GM21447 (cell line): Measurements from ENCODE around the gene FAM185A.
A peak's percentile ranks its signal among the peaks of the same experiment; 100 is the strongest.
"Not testable (repeated sequence)": the region's sequence is repeated elsewhere in the genome, so short reads cannot be mapped to it uniquely, and the experiment has no call there.

ENCODE experiments used
- ATAC-seq: cut with Tn5 transposase; IDR thresholded peaks from one replicate; pipeline ENCODE4 v1.9.1; 2021; ENCODE audit not compliant: unreplicated experiment

Gene FAM185A

GRCh38 chr7:102828286-102828685, 79.5 kb downstream of the FAM185A start:
- ATAC-seq, result no peak

- no peak for ATAC-seq
Measured at GRCh38 chr7:102829075-102829474, 80.3 kb downstream of the FAM185A start.

- ATAC-seq, result no peak
Measured at GRCh38 chr7:102830197-102830596, 81.4 kb downstream of the FAM185A start.

- no peak for ATAC-seq
Measured at GRCh38 chr7:102832674-102833073, 83.9 kb downstream of the FAM185A start.

GRCh38 chr7:102833343-102833742, 84.5 kb downstream of the FAM185A start:
- no peak for ATAC-seq

GRCh38 chr7:102834466-102834865, 85.7 kb downstream of the FAM185A start:
- no peak for ATAC-seq

GRCh38 chr7:102834999-102835398, 86.2 kb downstream of the FAM185A start:
- ATAC-seq, result peak; percentile 88

- ATAC-seq, result no peak
Measured at GRCh38 chr7:102836191-102836919, 87.6 kb downstream of the FAM185A start.

- ATAC-seq, result no peak
Measured at GRCh38 chr7:102836977-102837376, 88.2 kb downstream of the FAM185A start.

GRCh38 chr7:102837802-102838201, 89.0 kb downstream of the FAM185A start:
- no peak for ATAC-seq

GRCh38 chr7:102838572-102839101, 89.8 kb downstream of the FAM185A start:
- ATAC-seq, result not testable (repeated sequence)

- no peak for ATAC-seq
Measured at GRCh38 chr7:102840404-102840803, 91.6 kb downstream of the FAM185A start.

GRCh38 chr7:102841290-102841689, 92.5 kb downstream of the FAM185A start:
- no peak for ATAC-seq

- no peak for ATAC-seq
Measured at GRCh38 chr7:102842284-102842683, 93.5 kb downstream of the FAM185A start.

GRCh38 chr7:102843850-102844249, 95.1 kb downstream of the FAM185A start:
- peak; percentile 90 for ATAC-seq

- no peak for ATAC-seq
Measured at GRCh38 chr7:102845346-102845745, 96.5 kb downstream of the FAM185A start.

- no peak for ATAC-seq
Measured at GRCh38 chr7:102849079-102849478, 100.3 kb downstream of the FAM185A start.

GRCh38 chr7:102849538-102849937, 100.7 kb downstream of the FAM185A start:
- ATAC-seq, result no peak

- no peak for ATAC-seq
Measured at GRCh38 chr7:102856036-102856435, 107.2 kb downstream of the FAM185A start.
